LNCaP clone FGC (cell line): Measurements from ENCODE around the gene CCIN.
"Not testable (repeated sequence)": the region's sequence is repeated elsewhere in the genome, so short reads cannot be mapped to it uniquely, and the experiment has no call there.

Experiments used
- DNase-seq: peaks from one replicate; pipeline ENCODE4 v3.0.0-alpha.2; 2011; ENCODE audit warnings: low read depth
- H3K4me3 ChIP-seq: 2 replicates; pipeline ENCODE4 v1.5.1; 2011; ENCODE audit warnings: mild to moderate bottlenecking, low read depth, low read length, control low read depth
- CTCF ChIP-seq: IDR thresholded peaks from 2 replicates; pipeline ENCODE4 v1.5.1; 2012; ENCODE audit warnings: mild to moderate bottlenecking; ENCODE audit not compliant: control insufficient read depth, insufficient read depth; ENCODE audit errors: extremely low read depth

The CCIN gene

GRCh38 chr9:36177571-36177970, 8.4 kb downstream of the CCIN start:
- TF ChIP-seq CTCF, result no peak
- no peak for DNase-seq

GRCh38 chr9:36180243-36180642, 11.1 kb downstream of the CCIN start:
- not testable (repeated sequence) for DNase-seq, H3K4me3 ChIP-seq

More at GRCh38 chr9:36177571-36177970, 8.4 kb downstream of the CCIN start:
- H3K4me3 ChIP-seq, result no peak overlapping the region

- TF ChIP-seq CTCF, result no peak
- no peak overlapping the region for H3K4me3 ChIP-seq
- DNase-seq, result no peak
Observed at GRCh38 chr9:36187414-36187813, 18.2 kb downstream of the CCIN start.

GRCh38 chr9:36188212-36188611, 19.0 kb downstream of the CCIN start:
- no peak for DNase-seq
- TF ChIP-seq CTCF, result no peak
- no peak overlapping the region for H3K4me3 ChIP-seq

GRCh38 chr9:36189976-36190375, 20.8 kb downstream of the CCIN start:
- DNase-seq, result no peak
- no peak for TF ChIP-seq CTCF
- H3K4me3 ChIP-seq, result peak overlapping the region; percentile 86

- DNase-seq, result peak; percentile 99
- TF ChIP-seq CTCF, result peak; percentile 46; the same call in 1 of the 2 replicates
- peak within 1 kb of the TSS; percentile 86 for H3K4me3 ChIP-seq
Observed at GRCh38 chr9:36190388-36191289, 21.5 kb downstream of the CCIN start, which contains the start of gene CLTA. CLTA (plus strand) TSS chr9:36190921; CDS start chr9:36191057, 136 bp downstream.

GRCh38 chr9:36191290-36191645, 22.1 kb downstream of the CCIN start:
- peak overlapping the region; percentile 86 for H3K4me3 ChIP-seq
- TF ChIP-seq CTCF, result no peak
- no peak for DNase-seq
